Activated B cell treated with CpG ODN at 0.5 μM for 24 hours (primary cell): ENCODE measurements around the gene IGF2BP2. TPM values are rescaled to one million over a fixed set of nuclear protein-coding genes. Genes with fewer than 3 reads are reported as not detected.
"Not testable (repeated sequence)": the region's sequence is repeated elsewhere in the genome, so short reads cannot be mapped to it uniquely, and the experiment has no call there.

ENCODE experiments used
- ATAC-seq: fragments of 200-7000 bp; cut with Tn5 transposase; one replicate; pipeline ENCODE4 v1.10.0; 2021; ENCODE audit warnings: low read depth, mild to moderate bottlenecking, moderate library complexity
- CTCF ChIA-PET: fragments of 350-600 bp; sonication (Branson Sonifier 250); formaldehyde crosslinking; loops from one replicate; lab custom pipeline; 2021; ENCODE audit warnings: antibody characterized with exemption; lab: Charles Lee
- POLR2A ChIA-PET: fragments of 350-600 bp; sonication (Branson Sonifier 250); formaldehyde crosslinking; loops from one replicate; lab custom pipeline; 2021; ENCODE audit warnings: antibody characterized with exemption; lab: Charles Lee
- DNase-seq: peaks from one replicate; pipeline ENCODE4 v3.0.0; 2022
- H3K27ac Mint-ChIP-seq: one replicate; pipeline ENCODE4 v1.8.0; 2020; ENCODE audit warnings: mixed read lengths
- H3K27me3 Mint-ChIP-seq: one replicate; pipeline ENCODE4 v1.8.0; 2021; ENCODE audit warnings: mixed read lengths
- H3K36me3 Mint-ChIP-seq: one replicate; pipeline ENCODE4 v1.8.0; 2021; ENCODE audit warnings: low read depth, mixed read lengths
- H3K4me1 Mint-ChIP-seq: one replicate; pipeline ENCODE4 v1.8.0; 2021; ENCODE audit warnings: mixed read lengths
- H3K4me3 Mint-ChIP-seq: one replicate; pipeline ENCODE4 v1.8.0; 2020; ENCODE audit warnings: mild to moderate bottlenecking, mixed read lengths
- H3K9me3 Mint-ChIP-seq: one replicate; pipeline ENCODE4 v1.8.0; 2020; ENCODE audit warnings: mixed read lengths
- intact Hi-C: fragments of 100-400 bp; cut with micrococcal nuclease; formaldehyde crosslinking; loops from one replicate; pipeline ENCODE4 v1.15.1; 2024
- total RNA-seq: library from RNA; stranded (reverse); gene quantifications from 2 replicates; pipeline ENCODE4 v1.2.3, GENCODE V29; 2022
- TF ChIP-seq, protein P1 (sequence below): fragments of 200-600 bp; IDR thresholded peaks from one replicate; pipeline ENCODE4 v1.8.0; 2022; ENCODE audit warnings: antibody characterized with exemption, mild to moderate bottlenecking

Gene IGF2BP2
- total RNA-seq, 1 donor from 2014 or later = 0.69 TPM

DNA sequence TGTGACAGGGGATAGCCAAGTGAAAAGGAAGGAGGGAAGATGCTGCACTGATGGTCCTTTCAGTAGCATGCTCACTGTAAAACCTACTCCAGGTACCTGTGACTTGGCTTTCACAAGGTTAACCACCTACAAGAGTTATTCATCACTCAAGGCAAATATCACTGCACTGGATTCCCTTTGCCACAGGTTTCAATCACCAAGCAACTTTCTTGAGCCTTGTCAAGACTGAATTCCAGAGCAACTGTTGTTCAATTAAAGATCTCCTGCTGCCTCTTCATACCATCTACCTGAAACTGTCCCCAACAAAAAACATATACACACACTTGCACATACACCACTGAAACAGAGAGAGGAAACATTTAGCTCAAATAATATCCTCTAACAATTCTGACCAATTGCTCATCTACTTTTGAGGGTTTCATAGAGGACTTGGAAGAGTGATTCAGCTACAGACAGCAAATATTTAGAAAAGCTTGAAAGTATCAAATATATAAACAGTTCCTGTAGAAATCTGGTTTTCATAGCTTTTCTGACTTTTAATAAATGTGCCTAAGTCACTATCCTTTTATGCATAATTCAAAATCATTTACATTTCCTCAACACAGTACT is 6.5 kb downstream of the IGF2BP2 start:
- no peaks in the 10 kb centered on the region for H3K36me3 Mint-ChIP-seq

DNA sequence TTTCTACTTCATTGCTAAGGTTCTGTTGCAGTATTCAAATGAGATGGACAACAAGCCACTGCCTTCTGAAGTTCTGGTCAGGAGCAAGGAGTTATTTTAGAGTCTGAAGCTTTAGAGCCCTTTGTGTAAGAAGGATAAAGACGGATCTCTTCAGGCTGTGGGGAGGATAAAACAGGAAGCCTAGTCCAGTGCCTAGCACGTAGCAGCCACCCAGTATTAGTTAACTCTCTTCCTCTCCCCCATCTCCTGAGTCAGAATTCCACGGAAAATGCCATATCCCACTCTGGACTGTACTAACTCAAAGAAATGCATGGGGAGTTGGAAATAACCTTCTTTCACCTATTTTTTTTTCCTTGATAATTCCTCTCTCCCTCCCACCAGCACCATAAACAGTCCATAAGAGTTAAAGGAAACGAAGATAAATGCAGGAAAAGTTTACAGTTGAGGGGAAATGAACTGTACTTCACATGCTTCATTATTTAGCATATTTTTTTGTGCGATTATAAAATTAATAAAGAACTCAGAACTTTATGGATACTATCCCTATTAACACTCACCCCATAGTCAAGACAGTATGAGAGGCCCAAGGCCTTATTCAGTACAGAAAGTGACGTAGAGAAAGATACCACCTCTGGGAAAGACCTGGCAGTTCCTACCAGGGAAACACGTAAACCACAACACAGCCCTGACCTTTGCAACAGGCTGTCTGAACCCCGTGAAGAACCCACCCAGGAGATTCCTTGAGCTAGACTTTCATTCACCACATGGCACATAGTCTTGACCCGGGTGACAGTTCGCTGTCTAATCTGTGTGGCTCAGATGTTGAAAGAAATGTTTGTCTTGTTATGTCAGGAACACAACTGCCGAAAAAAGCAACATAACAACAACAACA is 9.2 kb downstream of the IGF2BP2 start:
- Mint-ChIP-seq H3K4me1 (no peaks in the 10 kb centered on the region), H3K27ac (no peak overlapping the region), H3K4me3 (no peak overlapping the region), H3K9me3 (no peaks in the 10 kb centered on the region), H3K27me3 (peaks cover 27% of the 10 kb centered on the region), H3K36me3 (no peaks in the 10 kb centered on the region)
- ChIA-PET POLR2A (no interaction called here), CTCF (no interaction called here)
- DNase-seq (no peak), ATAC-seq (no peak)
- TF ChIP-seq, protein P1, sequence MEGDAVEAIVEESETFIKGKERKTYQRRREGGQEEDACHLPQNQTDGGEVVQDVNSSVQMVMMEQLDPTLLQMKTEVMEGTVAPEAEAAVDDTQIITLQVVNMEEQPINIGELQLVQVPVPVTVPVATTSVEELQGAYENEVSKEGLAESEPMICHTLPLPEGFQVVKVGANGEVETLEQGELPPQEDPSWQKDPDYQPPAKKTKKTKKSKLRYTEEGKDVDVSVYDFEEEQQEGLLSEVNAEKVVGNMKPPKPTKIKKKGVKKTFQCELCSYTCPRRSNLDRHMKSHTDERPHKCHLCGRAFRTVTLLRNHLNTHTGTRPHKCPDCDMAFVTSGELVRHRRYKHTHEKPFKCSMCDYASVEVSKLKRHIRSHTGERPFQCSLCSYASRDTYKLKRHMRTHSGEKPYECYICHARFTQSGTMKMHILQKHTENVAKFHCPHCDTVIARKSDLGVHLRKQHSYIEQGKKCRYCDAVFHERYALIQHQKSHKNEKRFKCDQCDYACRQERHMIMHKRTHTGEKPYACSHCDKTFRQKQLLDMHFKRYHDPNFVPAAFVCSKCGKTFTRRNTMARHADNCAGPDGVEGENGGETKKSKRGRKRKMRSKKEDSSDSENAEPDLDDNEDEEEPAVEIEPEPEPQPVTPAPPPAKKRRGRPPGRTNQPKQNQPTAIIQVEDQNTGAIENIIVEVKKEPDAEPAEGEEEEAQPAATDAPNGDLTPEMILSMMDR = no peak
- intact Hi-C loops = no loop called here

More for the DNA sequence above, 6.5 kb downstream of the IGF2BP2 start:
- Mint-ChIP-seq H3K4me3 (no peak overlapping the region), H3K27ac (no peak overlapping the region), H3K4me1 (peaks cover 8% of the 10 kb centered on the region), H3K27me3 (peaks cover 44% of the 10 kb centered on the region), H3K9me3 (no peaks in the 10 kb centered on the region)
- intact Hi-C loops = no loop called here
- ChIA-PET CTCF (no interaction called here), POLR2A (no interaction called here)
- ATAC-seq = no peak
- TF ChIP-seq, protein P1 = no peak
- DNase-seq = no peak

DNA sequence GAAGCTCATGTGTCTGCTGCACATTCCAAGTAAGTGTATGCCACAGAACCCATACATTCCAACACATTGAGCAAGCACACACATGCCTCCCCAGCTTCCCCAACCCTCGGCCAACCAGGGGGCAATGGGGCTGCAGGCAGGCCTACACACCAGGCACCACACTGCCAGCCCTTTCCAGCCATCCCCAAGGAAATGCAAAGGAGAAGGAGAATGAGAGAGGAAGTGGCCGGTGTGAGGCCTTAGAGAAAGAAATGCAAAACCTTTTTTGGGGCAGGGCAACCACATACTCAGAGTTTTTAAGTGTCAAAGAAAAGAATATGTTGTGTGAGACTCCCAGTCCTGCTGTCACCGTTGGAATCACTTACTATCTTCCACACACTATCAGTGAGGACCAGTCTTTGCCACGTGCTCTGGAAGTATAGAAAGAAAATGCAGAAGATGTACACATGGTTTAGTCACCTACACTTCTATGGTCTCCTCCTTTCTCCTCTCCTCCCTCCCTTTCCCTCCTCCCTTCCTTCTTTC is 11.1 kb downstream of the IGF2BP2 start:
- peaks cover 22% of the 10 kb centered on the region for H3K27me3 Mint-ChIP-seq
- CTCF ChIA-PET = no interaction called here

DNA sequence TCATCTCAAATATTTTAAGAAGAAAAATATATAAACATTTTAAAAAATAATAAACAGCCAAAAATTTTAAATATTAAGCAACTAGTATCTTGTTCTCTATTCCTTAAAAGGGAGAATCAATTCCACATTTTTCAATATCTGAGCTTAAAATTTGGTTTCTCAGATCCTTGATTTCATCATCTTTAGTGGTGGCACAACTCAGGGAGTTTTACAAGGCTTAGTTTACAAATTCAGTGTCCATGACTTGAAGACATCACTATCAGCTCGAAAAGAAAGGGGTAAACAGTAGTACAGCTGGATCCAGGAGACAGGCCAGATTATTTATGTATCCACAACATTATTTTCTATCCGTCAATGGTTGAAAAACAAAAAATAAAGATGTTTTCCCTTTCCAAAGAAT is 11.6 kb downstream of the IGF2BP2 start:
- no peaks in the 10 kb centered on the region for H3K9me3 Mint-ChIP-seq
- no peak overlapping the region for H3K27ac Mint-ChIP-seq
- TF ChIP-seq, protein P1 = no peak
- H3K36me3 Mint-ChIP-seq = no peaks in the 10 kb centered on the region
- intact Hi-C loops = no loop called here
- H3K4me3 Mint-ChIP-seq = no peak overlapping the region
- ATAC-seq (no peak), DNase-seq (no peak)
- POLR2A ChIA-PET = no interaction called here
- CTCF ChIA-PET = no interaction called here
- peaks cover 19% of the 10 kb centered on the region for H3K27me3 Mint-ChIP-seq
- no peaks in the 10 kb centered on the region for H3K4me1 Mint-ChIP-seq

More for the DNA sequence above, 11.1 kb downstream of the IGF2BP2 start:
- Mint-ChIP-seq H3K36me3 (no peaks in the 10 kb centered on the region), H3K9me3 (no peaks in the 10 kb centered on the region), H3K4me1 (no peaks in the 10 kb centered on the region), H3K4me3 (no peak overlapping the region), H3K27ac (no peak overlapping the region)
- TF ChIP-seq, protein P1 = no peak
- POLR2A ChIA-PET = no interaction called here
- DNase-seq (no peak), ATAC-seq (no peak)
- intact Hi-C loops = no loop called here

DNA sequence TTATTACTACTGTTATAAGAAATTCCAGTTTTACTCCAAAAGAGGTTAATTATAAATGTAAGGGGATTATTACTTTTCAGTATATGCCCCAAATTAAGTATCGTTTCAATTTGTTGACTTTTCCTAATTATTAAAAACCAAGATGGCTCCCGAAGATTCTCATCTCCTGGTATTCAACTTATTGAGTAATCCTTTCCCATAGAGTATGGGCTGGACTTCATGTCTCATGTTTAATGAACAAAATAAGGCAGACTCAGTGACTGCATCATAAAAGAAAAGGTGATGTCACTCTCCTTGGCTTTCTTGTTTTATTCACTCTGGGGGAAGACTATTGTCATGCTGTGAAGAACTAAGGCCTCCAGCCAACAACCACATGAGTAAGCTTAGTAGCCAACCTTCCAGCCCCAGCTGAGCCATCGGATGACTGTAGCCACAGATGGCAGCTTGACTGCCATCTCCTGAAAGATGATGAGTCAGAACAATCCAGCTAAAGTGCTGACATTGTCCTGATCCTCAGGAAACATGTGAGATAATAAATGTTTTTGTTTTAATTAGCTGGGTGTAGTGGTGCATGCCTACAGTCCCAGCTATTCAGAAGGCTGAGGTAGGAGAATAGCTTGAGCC is 17.3 kb downstream of the IGF2BP2 start:
- Mint-ChIP-seq H3K4me1 (no peaks in the 10 kb centered on the region), H3K4me3 (no peak overlapping the region), H3K27me3 (peaks cover 6% of the 10 kb centered on the region), H3K27ac (no peak overlapping the region), H3K9me3 (no peaks in the 10 kb centered on the region), H3K36me3 (no peaks in the 10 kb centered on the region)
- DNase-seq (no peak), ATAC-seq (no peak)
- POLR2A ChIA-PET = no interaction called here
- intact Hi-C loops = no loop called here
- CTCF ChIA-PET = no interaction called here
- TF ChIP-seq, protein P1 = no peak

DNA sequence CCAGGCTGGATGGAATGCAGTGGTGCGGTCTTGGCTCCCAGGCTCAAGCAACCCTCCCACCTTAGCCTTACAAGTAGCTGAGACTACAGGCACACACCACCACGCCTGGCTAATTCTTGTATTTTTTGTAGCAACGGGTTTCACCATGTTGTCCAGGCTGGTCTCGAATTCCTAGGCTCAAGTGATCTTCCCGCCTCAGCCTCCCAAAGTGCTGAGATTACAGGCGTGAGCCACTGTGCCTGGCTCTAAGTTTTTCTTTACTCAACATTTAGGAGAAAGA is 26.1 kb downstream of the IGF2BP2 start:
- POLR2A ChIA-PET, H3K36me3 Mint-ChIP-seq, H3K9me3 Mint-ChIP-seq, intact Hi-C loops, ATAC-seq, H3K4me3 Mint-ChIP-seq, H3K27ac Mint-ChIP-seq, DNase-seq, CTCF ChIA-PET, H3K4me1 Mint-ChIP-seq: not testable (repeated sequence)
- peaks cover 13% of the 10 kb centered on the region for H3K27me3 Mint-ChIP-seq
